Measurements from ENCODE around the gene SEC63.

DNA sequence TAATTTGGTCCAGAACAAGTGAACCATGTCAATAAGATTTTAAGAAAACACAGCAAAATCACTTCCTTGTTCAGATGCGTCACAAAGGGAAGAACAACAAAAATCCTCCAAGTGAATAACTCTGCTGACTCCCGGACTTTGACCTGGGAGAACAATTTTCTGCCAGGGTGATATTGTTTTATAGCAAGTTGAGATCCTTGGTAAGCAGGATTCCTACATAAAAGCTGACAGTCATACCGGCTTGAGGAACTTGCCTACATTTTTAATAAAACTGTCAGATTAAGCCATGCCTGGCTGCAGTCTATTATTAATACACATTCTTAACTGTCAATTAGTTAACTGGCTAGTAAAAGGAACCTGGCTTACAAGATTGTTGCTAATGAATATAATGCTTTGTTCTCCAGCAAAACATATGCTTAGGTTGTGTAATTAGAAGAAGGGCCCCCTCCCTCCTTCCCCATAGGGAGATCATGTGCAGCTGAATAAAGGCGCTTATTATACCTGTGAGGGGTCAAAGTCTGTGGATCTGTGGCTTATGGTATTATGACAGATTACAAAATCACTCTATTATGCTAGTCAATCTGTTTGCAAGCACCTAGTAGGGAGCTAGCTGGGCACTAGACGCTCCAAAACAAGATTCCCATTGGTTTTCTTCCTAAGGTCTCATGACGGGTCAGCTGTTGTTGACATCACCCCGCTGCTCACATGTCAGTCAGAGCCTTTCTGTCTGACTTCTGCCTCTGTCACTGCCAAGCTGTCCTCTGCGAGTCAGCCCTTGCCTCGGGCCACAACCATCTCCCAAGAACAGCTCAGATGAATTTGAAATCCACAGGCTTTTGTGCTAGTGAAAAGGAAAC, 44.6 kb upstream of the SEC63 start:
- TF ChIP-seq, protein P1, sequence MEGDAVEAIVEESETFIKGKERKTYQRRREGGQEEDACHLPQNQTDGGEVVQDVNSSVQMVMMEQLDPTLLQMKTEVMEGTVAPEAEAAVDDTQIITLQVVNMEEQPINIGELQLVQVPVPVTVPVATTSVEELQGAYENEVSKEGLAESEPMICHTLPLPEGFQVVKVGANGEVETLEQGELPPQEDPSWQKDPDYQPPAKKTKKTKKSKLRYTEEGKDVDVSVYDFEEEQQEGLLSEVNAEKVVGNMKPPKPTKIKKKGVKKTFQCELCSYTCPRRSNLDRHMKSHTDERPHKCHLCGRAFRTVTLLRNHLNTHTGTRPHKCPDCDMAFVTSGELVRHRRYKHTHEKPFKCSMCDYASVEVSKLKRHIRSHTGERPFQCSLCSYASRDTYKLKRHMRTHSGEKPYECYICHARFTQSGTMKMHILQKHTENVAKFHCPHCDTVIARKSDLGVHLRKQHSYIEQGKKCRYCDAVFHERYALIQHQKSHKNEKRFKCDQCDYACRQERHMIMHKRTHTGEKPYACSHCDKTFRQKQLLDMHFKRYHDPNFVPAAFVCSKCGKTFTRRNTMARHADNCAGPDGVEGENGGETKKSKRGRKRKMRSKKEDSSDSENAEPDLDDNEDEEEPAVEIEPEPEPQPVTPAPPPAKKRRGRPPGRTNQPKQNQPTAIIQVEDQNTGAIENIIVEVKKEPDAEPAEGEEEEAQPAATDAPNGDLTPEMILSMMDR (IDR thresholded peaks at IDR 0.05; ENCODE audit: low read depth, low read length) = no peak
- no peak for TF ChIP-seq EZH2phosphoT487 (IDR thresholded peaks at IDR 0.05; ENCODE audit: low read depth)

Data from OCI-LY3 (cell line).